Prostate gland (tissue), 2 donors: ENCODE results near the gene FMOD. TPM values are rescaled to one million over a fixed set of nuclear protein-coding genes. Genes with fewer than 3 reads are reported as not detected.

Source experiments
- DNase-seq: peaks from one replicate; pipeline ENCODE4 v3.0.0-alpha.2; 2019; ENCODE audit warnings: low spot score
- H3K27ac ChIP-seq, 2 donors: fragments of 200-600 bp; sonication (generic); 2 replicates each; pipeline ENCODE4 v1.5.1; 2017 to 2019
- H3K27me3 ChIP-seq: fragments of 200-600 bp; sonication (generic); replicated peaks from 2 replicates; pipeline ENCODE4 v1.5.1; 2019; ENCODE audit not compliant: insufficient read depth
- H3K36me3 ChIP-seq, 2 donors: fragments of 200-600 bp; sonication (generic); 1 replicate in 1 of 2; 2 replicates in 1 of 2; pipeline versions ENCODE4 v1.5.1 to v1.8.1; 2017 to 2019
- H3K4me1 ChIP-seq: fragments of 200-600 bp; sonication (generic); replicated peaks from 2 replicates; pipeline ENCODE4 v1.5.1; 2019
- H3K4me3 ChIP-seq, 2 donors: fragments of 200-600 bp; sonication (generic); 2 replicates each; pipeline ENCODE4 v1.5.1; 2017 to 2019
- H3K9me3 ChIP-seq: fragments of 200-600 bp; sonication (generic); 2 replicates; pipeline ENCODE4 v1.5.1; 2017
- CTCF ChIP-seq, 4 experiments: fragments of 200-600 bp in 2 of 4; fragments of 450-650 bp in 2 of 4; sonication (generic) in 2 of 4; IDR thresholded peaks; 1 replicate in 3 of 4; 2 replicates in 1 of 4; pipeline ENCODE4 v1.5.1; 2016 to 2019; ENCODE audit warnings: antibody characterized with exemption in 4 of 4, mild to moderate bottlenecking in 2 of 4, moderate library complexity in 2 of 4
- POLR2A ChIP-seq: fragments of 450-650 bp; IDR thresholded peaks from one replicate; pipeline ENCODE4 v1.6.1; 2016; ENCODE audit warnings: antibody characterized with exemption, mild to moderate bottlenecking
- POLR2AphosphoS5 ChIP-seq: sonication (generic); formaldehyde crosslinking; IDR thresholded peaks from one replicate; pipeline ENCODE4 v1.6.1; 2017; ENCODE audit warnings: antibody characterized with exemption
- WGBS: methylation state at CpG from one replicate; pipeline ENCODE4 v1.1.5; 2018; 5-methylcytosine and 5-hydroxymethylcytosine counted together
- intact Hi-C: fragments of 100-400 bp; cut with DNase I; formaldehyde crosslinking; loops from one replicate; pipeline ENCODE4 v1.14.2; 2022
- total RNA-seq, 2 donors: library from RNA; depleted of rRNA; stranded (reverse); fragments of >200 nt; gene quantifications; one replicate each; pipeline ENCODE4 v1.1.0, GENCODE V29; 2016

FMOD gene
- total RNA-seq, 2 donors from 2014 or later: 40.8 to 95.9 TPM

- WGBS: 54% methylated on average over 6 of the region's 6 CpGs
- TF ChIP-seq POLR2A: no peak
- TF ChIP-seq POLR2AphosphoS5: peak; percentile 16
- peak in 3 of 4 experiments; percentile 14 to 52 (median 30) for TF ChIP-seq CTCF (IDR thresholded peaks at IDR 0.05)
Measured at GRCh38 chr1:203368624-203369451, 17.9 kb upstream of the FMOD start.

GRCh38 chr1:203367057-203367456, 16.1 kb upstream of the FMOD start:
- Histone ChIP-seq H3K36me3 (no peaks in the 10 kb centered on the region), H3K9me3 (no peaks in the 10 kb centered on the region), H3K27me3 (no peaks in the 10 kb centered on the region), H3K4me1 (no peaks in the 10 kb centered on the region), H3K27ac (no peak overlapping the region), H3K4me3 (no peak overlapping the region)
- 31% methylated on average over 4 of the region's 4 CpGs for WGBS
- no peak for TF ChIP-seq POLR2A
- no peak for TF ChIP-seq POLR2AphosphoS5
- TF ChIP-seq CTCF (IDR thresholded peaks at IDR 0.05): no peak
- DNase-seq: peak; percentile 30
- intact Hi-C loops: no loop called here

More at GRCh38 chr1:203368624-203369451, 17.9 kb upstream of the FMOD start:
- H3K27me3 ChIP-seq: no peaks in the 10 kb centered on the region
- H3K27ac ChIP-seq: peak overlapping the region in 1 of 2 donors; percentile 18
- no peak for DNase-seq
- H3K9me3 ChIP-seq: no peaks in the 10 kb centered on the region
- intact Hi-C loops: no loop called here
- H3K36me3 ChIP-seq: no peaks in the 10 kb centered on the region
- H3K4me3 ChIP-seq: no peak overlapping the region
- H3K4me1 ChIP-seq: no peaks in the 10 kb centered on the region

GRCh38 chr1:203366476-203366875, 15.6 kb upstream of the FMOD start:
- no peak for DNase-seq
- TF ChIP-seq CTCF (IDR thresholded peaks at IDR 0.05) (no peak), POLR2AphosphoS5 (no peak), POLR2A (no peak)
- no peaks in the 10 kb centered on the region for H3K9me3 ChIP-seq
- H3K4me1 ChIP-seq: no peaks in the 10 kb centered on the region
- H3K27me3 ChIP-seq: no peaks in the 10 kb centered on the region
- no peak overlapping the region for H3K4me3 ChIP-seq
- H3K27ac ChIP-seq: no peak overlapping the region
- no peaks in the 10 kb centered on the region for H3K36me3 ChIP-seq
- 80% methylated on average over 3 of the region's 3 CpGs for WGBS
- intact Hi-C loops: no loop called here

GRCh38 chr1:203364806-203365205, 13.9 kb upstream of the FMOD start:
- H3K27me3 ChIP-seq: no peaks in the 10 kb centered on the region

GRCh38 chr1:203364094-203364801, 13.3 kb upstream of the FMOD start:
- Histone ChIP-seq H3K27ac (no peak overlapping the region), H3K4me3 (no peak overlapping the region), H3K4me1 (no peaks in the 10 kb centered on the region), H3K27me3 (no peaks in the 10 kb centered on the region), H3K9me3 (no peaks in the 10 kb centered on the region), H3K36me3 (no peaks in the 10 kb centered on the region)
- WGBS: 67% methylated on average over 13 of the region's 13 CpGs
- TF ChIP-seq CTCF (IDR thresholded peaks at IDR 0.05): no peak
- TF ChIP-seq POLR2A: no peak
- TF ChIP-seq POLR2AphosphoS5: no peak
- intact Hi-C loops: no loop called here
- DNase-seq: no peak

More at GRCh38 chr1:203364806-203365205, 13.9 kb upstream of the FMOD start:
- DNase-seq: no peak
- no peaks in the 10 kb centered on the region for H3K9me3 ChIP-seq
- H3K4me1 ChIP-seq: no peaks in the 10 kb centered on the region
- H3K4me3 ChIP-seq: no peak overlapping the region
- intact Hi-C loops: no loop called here
- no peaks in the 10 kb centered on the region for H3K36me3 ChIP-seq
- TF ChIP-seq POLR2AphosphoS5: no peak
- no peak for TF ChIP-seq POLR2A
- WGBS: 68% methylated on average over 4 of the region's 4 CpGs
- H3K27ac ChIP-seq: no peak overlapping the region
